DND-41 (cell line): ENCODE data around the gene NOL4L.

Experiments used
- ATAC-seq: fragments of 200-7000 bp; cut with Tn5 transposase; 3 replicates; pipeline ENCODE4 v1.9.1; 2021; ENCODE audit warnings: low read depth; ENCODE audit not compliant: insufficient read depth
- DNase-seq: peaks from one replicate; pipeline ENCODE4 v3.0.0-alpha.2; 2020
- H2AFZ ChIP-seq: 2 replicates; pipeline ENCODE4 v1.6.0; 2012; ENCODE audit warnings: low read depth, low read length
- H3K27ac ChIP-seq: 2 replicates; pipeline ENCODE4 v1.5.1; 2012; ENCODE audit warnings: low read length, inconsistent platforms
- H3K27me3 ChIP-seq: fragments of 200-600 bp; sonication (generic); 2 replicates; pipeline ENCODE4 v1.6.0; 2012; ENCODE audit warnings: low read length, mild to moderate bottlenecking, inconsistent platforms; ENCODE audit not compliant: insufficient read depth, poor library complexity
- H3K36me3 ChIP-seq: 2 replicates; pipeline ENCODE4 v1.5.1; 2012; ENCODE audit warnings: low read length, inconsistent platforms; ENCODE audit not compliant: insufficient read depth
- H3K4me1 ChIP-seq: 2 replicates; pipeline ENCODE4 v1.5.1; 2012; ENCODE audit warnings: mild to moderate bottlenecking, low read length; ENCODE audit not compliant: insufficient read depth
- H3K4me2 ChIP-seq: 2 replicates; pipeline ENCODE4 v1.6.0; 2012; ENCODE audit warnings: mild to moderate bottlenecking, moderate library complexity, low read length, inconsistent platforms; ENCODE audit not compliant: insufficient read depth
- H3K4me3 ChIP-seq, 2 experiments: fragments of 200-600 bp in 1 of 2; shearing (Covaris generic) in 1 of 2; 2 replicates each; pipeline ENCODE4 v1.5.1; 2012 to 2016; ENCODE audit warnings: inconsistent platforms in 2 of 2, low read length in 2 of 2, mild to moderate bottlenecking in 2 of 2, low read depth in 1 of 2, moderate library complexity in 1 of 2
- H3K79me2 ChIP-seq: 2 replicates; pipeline ENCODE4 v1.6.0; 2012; ENCODE audit warnings: low read length, inconsistent platforms; ENCODE audit not compliant: insufficient read depth
- H3K9ac ChIP-seq: 2 replicates; pipeline ENCODE4 v1.6.0; 2012; ENCODE audit warnings: low read depth, mild to moderate bottlenecking, inconsistent platforms, low read length, moderate library complexity
- H3K9me3 ChIP-seq: 2 replicates; pipeline ENCODE4 v1.5.1; 2012; ENCODE audit warnings: low read length, moderate library complexity, mild to moderate bottlenecking, inconsistent platforms; ENCODE audit not compliant: insufficient read depth, severe bottlenecking
- H4K20me1 ChIP-seq: 2 replicates; pipeline ENCODE4 v1.6.0; 2012; ENCODE audit warnings: low read length; ENCODE audit not compliant: insufficient read depth
- CTCF ChIP-seq: IDR thresholded peaks from 2 replicates; pipeline ENCODE4 v1.5.1; 2012; ENCODE audit warnings: borderline replicate concordance, low read length, moderate library complexity, mild to moderate bottlenecking; ENCODE audit not compliant: poor library complexity, severe bottlenecking; ENCODE audit errors: extremely low read depth
- EZH2 ChIP-seq: IDR thresholded peaks from 3 replicates; pipeline ENCODE4 v1.6.1; 2012; ENCODE audit warnings: borderline replicate concordance, low read depth, mild to moderate bottlenecking, moderate library complexity, low read length, inconsistent platforms; ENCODE audit not compliant: severe bottlenecking

NOL4L gene

GRCh38 chr20:32536851-32537656 lies 48.1 kb downstream of the NOL4L start:
- ATAC-seq (peak; percentile 0; the same call in 1 of the 3 replicates), DNase-seq (peak; percentile 78)
- Histone ChIP-seq H3K27ac (peak overlapping the region; percentile 98), H3K79me2 (peaks cover 64% of the 10 kb centered on the region), H2AFZ (peak overlapping the region; percentile 31; the same call in 1 of the 2 replicates), H3K36me3 (no peaks in the 10 kb centered on the region; the same call in 1 of the 2 replicates), H3K9me3 (no peaks in the 10 kb centered on the region), H3K27me3 (no peaks in the 10 kb centered on the region), H3K4me3 (peak overlapping the region in 1 of 2 experiments; percentile 55; a peak in 2 of 4 replicates), H4K20me1 (no peaks in the 10 kb centered on the region), H3K9ac (peak overlapping the region; percentile 79), H3K4me2 (peak overlapping the region; percentile 77), H3K4me1 (peaks cover 80% of the 10 kb centered on the region)
- TF ChIP-seq CTCF (no peak), EZH2 (no peak)

GRCh38 chr20:32535953-32536823 lies 48.9 kb downstream of the NOL4L start:
- peak; percentile 48 for ATAC-seq
- peak overlapping the region; percentile 98 for H3K27ac ChIP-seq
- peaks cover 71% of the 10 kb centered on the region for H3K4me1 ChIP-seq
- no peaks in the 10 kb centered on the region for H4K20me1 ChIP-seq
- TF ChIP-seq EZH2 (no peak), CTCF (peak; percentile 20)
- DNase-seq: peak; percentile 91
- H3K27me3 ChIP-seq: no peaks in the 10 kb centered on the region
- peak overlapping the region in 1 of 2 experiments; percentile 56; a peak in 3 of 4 replicates for H3K4me3 ChIP-seq
- no peaks in the 10 kb centered on the region; the same call in 1 of the 2 replicates for H3K36me3 ChIP-seq
- H3K4me2 ChIP-seq: peak overlapping the region; percentile 77
- peak overlapping the region; percentile 61; the same call in 1 of the 2 replicates for H2AFZ ChIP-seq
- H3K79me2 ChIP-seq: peaks cover 62% of the 10 kb centered on the region
- peak overlapping the region; percentile 79 for H3K9ac ChIP-seq
- no peaks in the 10 kb centered on the region for H3K9me3 ChIP-seq

GRCh38 chr20:32535316-32535952 lies 49.7 kb downstream of the NOL4L start:
- Histone ChIP-seq H3K4me3 (peak overlapping the region in 1 of 2 experiments; percentile 56; a peak in 2 of 4 replicates), H3K9ac (peak overlapping the region; percentile 79), H4K20me1 (no peaks in the 10 kb centered on the region), H3K9me3 (no peaks in the 10 kb centered on the region), H3K79me2 (peaks cover 54% of the 10 kb centered on the region), H2AFZ (peak overlapping the region; percentile 61), H3K27ac (peak overlapping the region; percentile 95), H3K4me2 (peak overlapping the region; percentile 77), H3K36me3 (no peaks in the 10 kb centered on the region; the same call in 1 of the 2 replicates), H3K27me3 (no peaks in the 10 kb centered on the region), H3K4me1 (peaks cover 64% of the 10 kb centered on the region)
- peak; percentile 83 for DNase-seq
- TF ChIP-seq CTCF: no peak
- TF ChIP-seq EZH2: no peak
- ATAC-seq: peak; percentile 32
